Coronary artery (tissue), 2 donors: Measurements from ENCODE around the gene FRG2C.
A peak's percentile ranks its signal among the peaks of the same experiment; 100 is the strongest.
"Not testable (repeated sequence)": the region's sequence is repeated elsewhere in the genome, so short reads cannot be mapped to it uniquely, and the experiment has no call there.

Experiments
- DNase-seq: peaks from one replicate; pipeline ENCODE4 v3.0.0-alpha.2; 2017; ENCODE audit warnings: low spot score
- H3K27ac ChIP-seq, 2 donors: fragments of 200-600 bp; sonication (generic); one replicate each; pipeline ENCODE4 v1.5.1; 2016 to 2019
- H3K4me3 ChIP-seq: fragments of 200-600 bp; sonication (generic); 2 replicates; pipeline ENCODE4 v1.5.1; 2016; ENCODE audit warnings: mild to moderate bottlenecking, moderate library complexity
- CTCF ChIP-seq: fragments of 200-600 bp; sonication (generic); IDR thresholded peaks from one replicate; pipeline ENCODE4 v1.5.1; 2019; ENCODE audit warnings: antibody characterized with exemption

Gene FRG2C

DNA sequence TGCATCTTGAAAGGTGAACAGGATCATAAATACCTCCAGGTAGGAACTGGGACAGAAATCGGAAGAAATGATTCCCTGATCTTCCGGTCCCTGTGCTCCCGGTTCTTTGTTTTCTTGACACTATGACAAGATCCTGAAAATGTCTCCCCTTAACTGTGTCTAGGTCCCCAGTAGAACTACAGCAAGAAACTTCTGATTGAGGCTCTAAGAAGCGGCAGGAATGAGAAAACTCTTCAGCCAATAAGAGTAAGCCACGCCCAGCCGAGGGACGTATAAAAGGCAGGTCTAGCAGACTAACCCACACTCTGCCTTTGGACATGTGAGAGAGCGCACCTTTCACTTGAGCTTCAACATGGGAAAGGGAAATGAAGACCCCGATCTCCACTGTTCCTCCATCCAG, at the start of gene FRG2C:
TSS of gene FRG2C (plus strand) at position 301 of the 400 bp plus-strand sequence. CDS start at position 353, 52 bp downstream.
- not testable (repeated sequence) for H3K4me3 ChIP-seq, DNase-seq, H3K27ac ChIP-seq

GRCh38 chr3:75618666-75619305, 45.3 kb upstream of the FRG2C start:
- DNase-seq, result peak; percentile 78
- peak overlapping the region in 1 of 2 donors; percentile 32 for H3K27ac ChIP-seq
- peak overlapping the region; percentile 72 for H3K4me3 ChIP-seq

DNA sequence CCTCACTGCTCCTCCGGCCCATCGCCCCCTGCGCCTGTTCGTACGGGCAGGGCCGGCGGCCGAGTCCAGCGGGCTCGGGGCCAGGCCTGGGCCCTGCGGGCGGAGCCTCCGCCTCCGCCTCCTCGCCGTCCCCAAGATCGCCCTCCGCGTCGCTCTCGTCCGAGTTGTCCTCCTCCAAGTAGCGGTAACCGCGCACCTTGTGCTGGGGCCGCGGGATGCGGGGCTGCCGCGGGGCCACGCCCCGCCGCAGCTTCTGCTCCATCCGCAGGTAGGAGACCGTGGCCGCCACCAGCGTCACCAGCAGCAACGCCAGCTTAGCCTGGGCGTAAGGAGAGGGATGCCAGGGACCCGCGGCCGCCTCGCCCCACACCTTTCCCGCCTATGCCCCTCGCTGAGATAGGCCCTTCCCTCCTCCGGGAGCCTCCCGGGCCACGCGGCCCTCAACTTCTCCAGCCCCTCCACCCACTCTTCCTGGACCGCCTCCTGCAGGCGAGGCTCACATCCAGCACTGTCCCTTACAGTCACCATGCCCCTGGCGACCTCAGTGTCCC, 44.6 kb upstream of the FRG2C start:
- peak overlapping the region; percentile 72 for H3K4me3 ChIP-seq
- DNase-seq, result peak; percentile 46
- peak overlapping the region; percentile 11 to 32 for H3K27ac ChIP-seq

GRCh38 chr3:75621772-75622171, 42.4 kb upstream of the FRG2C start:
- not testable (repeated sequence) for H3K4me3 ChIP-seq, H3K27ac ChIP-seq, DNase-seq

- not testable (repeated sequence) for H3K27ac ChIP-seq, DNase-seq, H3K4me3 ChIP-seq
Observed at GRCh38 chr3:75623656-75624055, 40.5 kb upstream of the FRG2C start.

GRCh38 chr3:75630887-75631535, 33.1 kb upstream of the FRG2C start:
- DNase-seq, result peak; percentile 35
- not testable (repeated sequence) for H3K4me3 ChIP-seq, H3K27ac ChIP-seq

DNA sequence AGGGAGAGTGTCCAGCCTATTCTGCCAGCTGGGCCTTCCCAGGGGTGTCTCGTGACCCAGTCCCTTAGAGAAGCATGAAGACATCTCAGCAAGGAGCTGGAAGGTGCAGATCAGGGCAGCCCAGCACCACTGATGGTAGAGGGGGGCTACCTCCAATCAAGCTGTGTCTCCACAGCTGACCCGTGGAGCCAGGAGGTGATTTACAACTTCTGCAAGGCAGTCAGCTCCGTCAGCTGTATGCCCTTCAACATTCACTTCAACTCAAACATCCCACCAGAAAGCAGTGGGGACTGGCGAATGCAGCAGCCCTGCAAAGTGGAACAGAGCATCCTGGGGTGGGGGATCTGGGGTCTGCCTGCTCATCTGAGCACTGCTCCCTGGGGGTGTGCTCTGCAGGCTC, 32.6 kb upstream of the FRG2C start:
- peak; percentile 47 for DNase-seq

GRCh38 chr3:75638947-75639346, 25.2 kb upstream of the FRG2C start:
- not testable (repeated sequence) for DNase-seq, H3K27ac ChIP-seq, H3K4me3 ChIP-seq

More for the DNA sequence above, 32.6 kb upstream of the FRG2C start:
- Histone ChIP-seq H3K27ac (no peak overlapping the region), H3K4me3 (no peak overlapping the region)
- no peak for TF ChIP-seq CTCF

DNA sequence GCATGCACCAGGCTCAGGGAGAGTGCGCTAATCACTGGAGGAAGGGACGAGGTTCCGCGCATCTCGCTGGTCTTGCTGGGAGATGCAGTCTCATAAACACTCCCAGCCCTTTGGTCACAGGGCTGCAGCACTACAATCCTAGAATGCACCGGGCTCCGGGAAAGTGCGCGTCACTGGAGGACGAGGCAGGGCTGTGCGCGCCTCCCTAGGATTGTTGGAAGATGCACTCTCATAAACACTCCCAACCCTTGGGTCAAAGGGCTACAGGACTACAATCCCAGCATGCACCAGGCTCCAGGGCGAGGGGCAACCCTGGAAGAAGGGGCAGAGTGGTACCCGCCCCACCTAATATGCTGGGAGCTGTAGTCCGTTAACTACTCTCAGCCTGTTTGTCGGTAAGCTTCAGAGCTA, 23.0 kb upstream of the FRG2C start:
- DNase-seq, result peak; percentile 80
- Histone ChIP-seq H3K4me3 (peak overlapping the region; percentile 81), H3K27ac (peak overlapping the region in 1 of 2 donors; percentile 80)

DNA sequence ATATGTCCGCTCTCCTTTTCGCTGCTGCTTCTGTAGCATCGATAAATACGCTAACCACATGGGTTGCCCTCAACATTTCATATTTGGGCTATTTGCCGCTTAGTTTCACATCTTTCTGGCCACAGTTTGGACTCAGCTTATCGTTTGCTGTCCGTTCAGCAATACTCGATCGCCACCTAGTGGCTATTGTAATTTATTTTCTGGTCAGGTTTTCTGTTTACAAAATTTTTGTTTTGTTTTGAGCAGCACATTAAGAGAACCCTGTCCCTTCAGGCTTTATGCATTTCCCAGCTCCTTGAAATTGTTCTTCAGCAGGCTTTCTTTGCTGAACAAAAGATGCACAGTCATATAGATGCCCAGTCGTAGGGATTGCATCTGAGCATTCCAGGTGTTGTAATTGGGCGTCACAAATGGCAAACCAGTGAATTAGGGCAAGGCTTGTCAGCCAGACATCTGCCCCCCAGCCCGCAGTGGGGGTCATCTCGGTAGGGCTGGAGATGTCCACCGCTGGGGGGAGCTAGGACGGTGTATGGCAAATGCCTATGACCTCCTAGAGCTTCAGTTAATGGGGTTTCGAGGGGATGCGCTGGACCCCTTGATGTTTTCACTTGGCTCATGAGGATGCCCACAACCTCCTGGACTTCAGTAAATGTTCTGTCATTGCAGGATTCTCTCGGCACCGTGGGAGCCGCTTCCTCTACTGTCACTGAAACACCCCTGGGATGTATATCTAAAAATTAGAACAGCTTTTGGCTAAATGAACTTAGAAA, 20.9 kb upstream of the FRG2C start:
- not testable (repeated sequence) for DNase-seq, H3K4me3 ChIP-seq, H3K27ac ChIP-seq
- peak; percentile 48 for TF ChIP-seq CTCF

DNA sequence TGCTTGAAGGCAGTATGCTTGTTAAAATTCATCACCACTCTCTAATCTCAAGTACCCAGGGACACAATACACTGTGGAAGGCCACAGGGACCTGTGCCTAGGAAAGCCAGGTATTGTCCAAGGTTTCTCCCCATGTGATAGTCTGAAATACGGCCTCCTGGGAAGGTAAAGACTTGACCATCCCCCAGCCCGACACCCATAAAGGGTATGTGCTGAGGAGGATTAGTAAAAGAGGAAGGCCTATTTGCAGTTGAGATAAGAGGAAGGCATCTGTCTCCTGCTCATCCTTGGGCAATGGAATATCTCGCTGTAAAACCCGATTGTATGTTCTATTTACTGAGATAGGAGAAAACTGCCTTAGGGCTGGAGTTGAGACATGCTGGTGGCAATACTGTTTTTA, 18.6 kb upstream of the FRG2C start:
- not testable (repeated sequence) for H3K27ac ChIP-seq, DNase-seq, H3K4me3 ChIP-seq
